OCI-LY1 (cell line): ENCODE measurements around the gene HIRA.

Source experiments
- H2AFZ ChIP-seq: fragments of 200-600 bp; sonication (generic), shearing (Covaris generic); 2 replicates; pipeline ENCODE4 v1.6.0; 2014; ENCODE audit warnings: antibody characterized with exemption, mild to moderate bottlenecking, low read length
- H3F3A ChIP-seq: fragments of 200-600 bp; sonication (generic), shearing (Covaris generic); 2 replicates; pipeline ENCODE4 v1.6.0; 2014; ENCODE audit warnings: mild to moderate bottlenecking, antibody characterized with exemption, low read length, moderate library complexity; ENCODE audit not compliant: insufficient read depth
- H3K27ac ChIP-seq: fragments of 200-600 bp; sonication (generic); 2 replicates; pipeline ENCODE4 v1.5.1; 2014; ENCODE audit warnings: low read length, mixed run types, mild to moderate bottlenecking, low read depth; ENCODE audit not compliant: poor library complexity, severe bottlenecking
- H3K27me3 ChIP-seq: fragments of 200-600 bp; sonication (generic); 2 replicates; pipeline ENCODE4 v1.6.0; 2014; ENCODE audit warnings: antibody characterized with exemption, mild to moderate bottlenecking, low read length, moderate library complexity; ENCODE audit not compliant: insufficient read depth
- H3K36me3 ChIP-seq: fragments of 200-600 bp; sonication (generic); 2 replicates; pipeline ENCODE4 v1.6.1; 2014; ENCODE audit warnings: mild to moderate bottlenecking, antibody characterized with exemption, low read length, moderate library complexity, mixed read lengths; ENCODE audit not compliant: insufficient read depth
- H3K4me1 ChIP-seq: fragments of 200-600 bp; sonication (generic); 2 replicates; pipeline ENCODE4 v1.5.1; 2014; ENCODE audit warnings: mild to moderate bottlenecking, low read length, moderate library complexity; ENCODE audit not compliant: insufficient read depth, severe bottlenecking
- H3K4me2 ChIP-seq: fragments of 200-600 bp; sonication (generic), shearing (Covaris generic); 2 replicates; pipeline ENCODE4 v1.6.1; 2014; ENCODE audit warnings: low read length
- H3K4me3 ChIP-seq: fragments of 200-600 bp; sonication (generic); 2 replicates; pipeline ENCODE4 v1.5.1; 2014; ENCODE audit warnings: low read length, low read depth, mild to moderate bottlenecking, mixed read lengths; ENCODE audit not compliant: poor library complexity, severe bottlenecking
- H3K79me2 ChIP-seq: fragments of 200-600 bp; shearing (Covaris generic); 2 replicates; pipeline ENCODE4 v1.6.1; 2016; ENCODE audit warnings: mixed run types, low read length, mixed read lengths; ENCODE audit not compliant: insufficient read depth
- H3K9ac ChIP-seq: fragments of 200-600 bp; sonication (generic), shearing (Covaris generic); 2 replicates; pipeline ENCODE4 v1.6.1; 2014; ENCODE audit warnings: mild to moderate bottlenecking, low read length, mixed read lengths
- H3K9me2 ChIP-seq: fragments of 200-600 bp; sonication (generic), shearing (Covaris generic); 2 replicates; pipeline ENCODE4 v1.6.1; 2014; ENCODE audit warnings: low read depth, mild to moderate bottlenecking, low read length, mixed read lengths
- H3K9me3 ChIP-seq: fragments of 200-600 bp; shearing (Covaris generic); 2 replicates; pipeline ENCODE4 v1.6.1; 2014; ENCODE audit warnings: low read length, mixed read lengths
- H4K20me1 ChIP-seq: fragments of 200-600 bp; sonication (generic), shearing (Covaris generic); 2 replicates; pipeline ENCODE4 v1.6.0; 2016; ENCODE audit warnings: mild to moderate bottlenecking, low read length; ENCODE audit not compliant: insufficient read depth
- EZH2 ChIP-seq: fragments of 200-600 bp; sonication (generic), shearing (Covaris generic); IDR thresholded peaks from 2 replicates; pipeline ENCODE4 v1.8.0; 2017; ENCODE audit warnings: borderline replicate concordance, mixed run types, mild to moderate bottlenecking, antibody characterized with exemption, low read length, moderate library complexity, mixed read lengths
- TF ChIP-seq, protein P1 (sequence below): fragments of 200-600 bp; sonication (generic), shearing (Covaris generic); IDR thresholded peaks from 2 replicates; pipeline ENCODE4 v1.5.1; 2017; ENCODE audit warnings: mild to moderate bottlenecking, antibody characterized with exemption, low read length, moderate library complexity, mixed read lengths

Gene HIRA, protein sequence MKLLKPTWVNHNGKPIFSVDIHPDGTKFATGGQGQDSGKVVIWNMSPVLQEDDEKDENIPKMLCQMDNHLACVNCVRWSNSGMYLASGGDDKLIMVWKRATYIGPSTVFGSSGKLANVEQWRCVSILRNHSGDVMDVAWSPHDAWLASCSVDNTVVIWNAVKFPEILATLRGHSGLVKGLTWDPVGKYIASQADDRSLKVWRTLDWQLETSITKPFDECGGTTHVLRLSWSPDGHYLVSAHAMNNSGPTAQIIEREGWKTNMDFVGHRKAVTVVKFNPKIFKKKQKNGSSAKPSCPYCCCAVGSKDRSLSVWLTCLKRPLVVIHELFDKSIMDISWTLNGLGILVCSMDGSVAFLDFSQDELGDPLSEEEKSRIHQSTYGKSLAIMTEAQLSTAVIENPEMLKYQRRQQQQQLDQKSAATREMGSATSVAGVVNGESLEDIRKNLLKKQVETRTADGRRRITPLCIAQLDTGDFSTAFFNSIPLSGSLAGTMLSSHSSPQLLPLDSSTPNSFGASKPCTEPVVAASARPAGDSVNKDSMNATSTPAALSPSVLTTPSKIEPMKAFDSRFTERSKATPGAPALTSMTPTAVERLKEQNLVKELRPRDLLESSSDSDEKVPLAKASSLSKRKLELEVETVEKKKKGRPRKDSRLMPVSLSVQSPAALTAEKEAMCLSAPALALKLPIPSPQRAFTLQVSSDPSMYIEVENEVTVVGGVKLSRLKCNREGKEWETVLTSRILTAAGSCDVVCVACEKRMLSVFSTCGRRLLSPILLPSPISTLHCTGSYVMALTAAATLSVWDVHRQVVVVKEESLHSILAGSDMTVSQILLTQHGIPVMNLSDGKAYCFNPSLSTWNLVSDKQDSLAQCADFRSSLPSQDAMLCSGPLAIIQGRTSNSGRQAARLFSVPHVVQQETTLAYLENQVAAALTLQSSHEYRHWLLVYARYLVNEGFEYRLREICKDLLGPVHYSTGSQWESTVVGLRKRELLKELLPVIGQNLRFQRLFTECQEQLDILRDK

DNA sequence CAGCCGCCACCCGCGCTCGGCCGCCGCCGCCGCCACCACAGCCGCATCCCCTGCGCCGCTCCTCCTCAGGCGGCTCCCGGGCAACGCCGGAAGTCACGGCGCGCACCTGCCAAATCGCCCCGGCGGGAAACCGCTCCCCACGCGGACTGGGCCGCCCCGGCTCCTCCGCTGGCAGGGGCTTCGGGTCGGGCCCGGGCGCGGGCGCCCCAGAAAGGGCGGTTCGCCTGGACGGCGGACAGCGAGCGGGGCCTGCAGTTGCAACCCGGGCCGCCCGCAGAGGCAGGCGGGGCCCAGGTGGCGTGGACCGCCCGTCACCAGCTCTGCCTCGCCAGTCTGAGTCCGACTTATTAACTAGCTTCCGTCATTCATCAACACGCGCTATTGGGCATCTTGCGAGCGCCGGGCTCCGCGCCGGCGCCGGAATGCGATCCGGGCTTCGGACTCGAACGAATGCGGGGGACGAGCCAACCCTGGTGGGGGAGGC, at the start of gene HIRA:
HIRA (minus strand) TSS at position 85 of the 484 bp plus-strand sequence. CDS start 257 bp downstream, outside the sequence.
- peak within 1 kb of the TSS; percentile 92 for H3K9ac ChIP-seq
- no peaks in the 10 kb centered on the region for H3F3A ChIP-seq
- H3K4me2 ChIP-seq: peak within 1 kb of the TSS; percentile 86
- H3K27ac ChIP-seq: peak within 1 kb of the TSS; percentile 83
- no peak within 1 kb of the TSS for H2AFZ ChIP-seq
- H4K20me1 ChIP-seq: no peaks in the 10 kb centered on the region
- TF ChIP-seq, protein P1, sequence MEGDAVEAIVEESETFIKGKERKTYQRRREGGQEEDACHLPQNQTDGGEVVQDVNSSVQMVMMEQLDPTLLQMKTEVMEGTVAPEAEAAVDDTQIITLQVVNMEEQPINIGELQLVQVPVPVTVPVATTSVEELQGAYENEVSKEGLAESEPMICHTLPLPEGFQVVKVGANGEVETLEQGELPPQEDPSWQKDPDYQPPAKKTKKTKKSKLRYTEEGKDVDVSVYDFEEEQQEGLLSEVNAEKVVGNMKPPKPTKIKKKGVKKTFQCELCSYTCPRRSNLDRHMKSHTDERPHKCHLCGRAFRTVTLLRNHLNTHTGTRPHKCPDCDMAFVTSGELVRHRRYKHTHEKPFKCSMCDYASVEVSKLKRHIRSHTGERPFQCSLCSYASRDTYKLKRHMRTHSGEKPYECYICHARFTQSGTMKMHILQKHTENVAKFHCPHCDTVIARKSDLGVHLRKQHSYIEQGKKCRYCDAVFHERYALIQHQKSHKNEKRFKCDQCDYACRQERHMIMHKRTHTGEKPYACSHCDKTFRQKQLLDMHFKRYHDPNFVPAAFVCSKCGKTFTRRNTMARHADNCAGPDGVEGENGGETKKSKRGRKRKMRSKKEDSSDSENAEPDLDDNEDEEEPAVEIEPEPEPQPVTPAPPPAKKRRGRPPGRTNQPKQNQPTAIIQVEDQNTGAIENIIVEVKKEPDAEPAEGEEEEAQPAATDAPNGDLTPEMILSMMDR: no peak
- TF ChIP-seq EZH2: no peak
- no peaks in the 10 kb centered on the region for H3K9me2 ChIP-seq
- no peaks in the 10 kb centered on the region for H3K9me3 ChIP-seq
- peak within 1 kb of the TSS; percentile 93 for H3K4me3 ChIP-seq
- H3K4me1 ChIP-seq: peaks cover 40% of the 10 kb centered on the region
- peaks cover 27% of the 10 kb centered on the region for H3K36me3 ChIP-seq
- no peaks in the 10 kb centered on the region for H3K27me3 ChIP-seq
- H3K79me2 ChIP-seq: peaks cover 44% of the 10 kb centered on the region

DNA sequence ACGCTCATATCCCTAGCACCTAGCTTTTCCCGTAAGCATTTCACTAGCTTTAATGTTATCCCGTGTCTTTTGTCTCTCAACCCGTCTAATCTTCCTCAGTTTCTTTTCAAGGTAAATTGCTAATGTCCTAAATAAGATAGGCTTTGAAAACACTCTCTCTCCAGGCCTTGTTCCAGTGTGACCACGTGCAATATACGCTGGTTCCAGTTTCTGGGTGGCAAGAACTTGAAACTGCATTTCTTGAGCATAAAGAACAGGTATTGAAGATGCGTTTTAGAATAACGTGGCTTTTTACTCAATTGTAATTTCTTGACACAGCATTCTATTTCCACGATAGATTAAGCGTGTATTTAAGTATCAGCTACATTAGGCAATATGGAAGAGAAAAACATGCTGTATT, 49.3 kb upstream of the HIRA start:
- H3K4me1 ChIP-seq: peaks cover 22% of the 10 kb centered on the region
- TF ChIP-seq, protein P1: no peak
- no peak for TF ChIP-seq EZH2
- H3K9ac ChIP-seq: peak overlapping the region; percentile 72
- no peaks in the 10 kb centered on the region for H3K9me3 ChIP-seq
- H2AFZ ChIP-seq: no peak overlapping the region
- H3K27ac ChIP-seq: no peak overlapping the region
- no peaks in the 10 kb centered on the region for H4K20me1 ChIP-seq
- H3K9me2 ChIP-seq: no peaks in the 10 kb centered on the region
- H3K4me2 ChIP-seq: peak overlapping the region; percentile 99
- H3K27me3 ChIP-seq: no peaks in the 10 kb centered on the region
- H3K79me2 ChIP-seq: peaks cover 37% of the 10 kb centered on the region
- H3K4me3 ChIP-seq: peak overlapping the region; percentile 90
- H3F3A ChIP-seq: no peaks in the 10 kb centered on the region
- H3K36me3 ChIP-seq: peaks cover 38% of the 10 kb centered on the region

DNA sequence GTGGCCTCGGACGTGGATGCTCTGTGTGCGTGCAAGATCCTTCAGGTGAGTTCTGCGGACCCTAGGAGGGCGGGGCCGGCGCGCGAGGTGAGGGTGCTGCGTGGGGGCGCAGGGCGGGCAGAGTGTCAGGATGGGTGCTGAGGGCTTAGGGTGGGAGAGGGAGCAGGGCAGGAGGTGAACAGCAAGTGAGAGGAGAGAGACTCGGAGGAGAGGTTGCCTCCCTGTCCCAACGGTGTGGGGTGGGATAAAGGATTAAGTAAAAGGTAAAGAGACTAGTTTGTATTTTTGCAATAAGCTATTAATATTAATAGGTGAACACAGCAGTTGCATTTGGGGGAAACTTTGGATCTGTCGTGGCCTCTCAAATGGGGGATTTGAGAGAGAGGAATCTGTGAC, 48.6 kb upstream of the HIRA start:
- Histone ChIP-seq H3K27ac (no peak overlapping the region), H3K4me3 (peak overlapping the region; percentile 90), H3K9ac (peak overlapping the region; percentile 72), H4K20me1 (no peaks in the 10 kb centered on the region), H3K36me3 (peaks cover 37% of the 10 kb centered on the region), H3K9me2 (no peaks in the 10 kb centered on the region), H3F3A (no peaks in the 10 kb centered on the region), H3K9me3 (no peaks in the 10 kb centered on the region), H3K27me3 (no peaks in the 10 kb centered on the region), H3K79me2 (peaks cover 39% of the 10 kb centered on the region), H3K4me1 (peaks cover 22% of the 10 kb centered on the region), H2AFZ (no peak overlapping the region), H3K4me2 (peak overlapping the region; percentile 99)
- TF ChIP-seq EZH2: no peak
- TF ChIP-seq, protein P1: no peak
